Activated CD8-positive, alpha-beta memory T cell treated with anti-CD3 and anti-CD28 coated beads, Interleukin-2, amount 10 ng/mL, durations not matched to agents 7 days and 5 days (primary cell): ENCODE data around the gene FADS1. TPM values are rescaled to one million over a fixed set of nuclear protein-coding genes. Genes with fewer than 3 reads are reported as not detected.

ENCODE experiments used
- ATAC-seq: fragments of 150-1000 bp; cut with Tn5 transposase; one replicate; pipeline ENCODE4 v1.10.0; 2021; ENCODE audit warnings: moderate library complexity
- CTCF ChIA-PET: fragments of 350-600 bp; sonication (Branson Sonifier 250); formaldehyde crosslinking; loops from one replicate; lab custom pipeline; 2021; ENCODE audit warnings: antibody characterized with exemption; lab: Charles Lee
- DNase-seq: peaks from one replicate; pipeline ENCODE4 v3.0.0-alpha.2; 2020
- H3K27ac Mint-ChIP-seq: one replicate; pipeline ENCODE4 v1.8.0; 2021; ENCODE audit warnings: mild to moderate bottlenecking, mixed read lengths
- H3K27me3 Mint-ChIP-seq: one replicate; pipeline ENCODE4 v1.8.0; 2021; ENCODE audit warnings: mixed read lengths
- H3K36me3 Mint-ChIP-seq: one replicate; pipeline ENCODE4 v1.8.0; 2021; ENCODE audit warnings: mild to moderate bottlenecking, mixed read lengths
- H3K4me1 Mint-ChIP-seq: one replicate; pipeline ENCODE4 v1.8.0; 2021; ENCODE audit warnings: mixed read lengths
- H3K4me3 Mint-ChIP-seq: one replicate; pipeline ENCODE4 v1.8.0; 2021; ENCODE audit warnings: mild to moderate bottlenecking, moderate library complexity, mixed read lengths
- H3K9me3 Mint-ChIP-seq: one replicate; pipeline ENCODE4 v1.8.0; 2022; ENCODE audit warnings: low read depth, mixed read lengths
- total RNA-seq, 2 experiments: library from RNA; stranded (reverse); gene quantifications; one replicate each; pipeline ENCODE4 v1.2.3, GENCODE V29; 2021

Gene FADS1
- total RNA-seq, result 10 to 100 TPM; 33.8 to 35.4 TPM

DNA sequence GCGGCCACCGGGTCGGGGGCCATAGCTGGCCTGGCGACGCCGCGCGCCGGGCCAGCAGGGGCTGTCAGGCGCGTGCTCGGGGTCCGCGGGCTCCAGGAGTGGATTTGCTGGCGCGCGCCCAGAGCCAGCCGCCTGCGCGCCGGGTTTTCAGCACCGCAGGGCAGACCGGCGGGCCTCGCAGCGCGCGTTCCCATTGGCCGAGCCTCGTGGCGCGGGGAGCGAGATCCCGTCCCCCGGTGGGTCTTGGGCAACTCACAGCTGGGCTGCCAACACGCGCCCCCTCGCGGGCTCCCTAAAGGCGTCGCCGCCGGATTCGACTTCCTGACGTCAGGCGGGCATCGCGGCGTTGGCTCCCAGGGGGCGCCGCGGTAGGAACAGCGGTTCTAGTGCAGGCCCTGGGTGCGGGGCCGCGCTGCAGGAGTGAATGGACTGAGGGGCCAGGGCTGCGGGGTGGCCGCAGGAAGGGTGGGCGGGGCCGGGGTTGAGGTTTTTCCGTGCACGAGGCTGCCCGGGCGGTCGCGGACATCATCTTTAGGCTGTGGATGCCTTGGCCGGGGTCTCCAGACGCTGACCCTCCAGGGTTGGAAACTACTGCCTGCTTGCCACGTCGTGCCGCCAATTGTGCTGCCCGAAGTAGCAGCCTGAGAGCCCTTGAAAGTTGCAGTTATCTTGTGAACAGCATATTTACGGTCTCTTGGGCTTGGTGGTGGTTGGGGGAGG lies at the start of gene FADS1:
Gene FADS1, minus strand, starts transcription at position 268 of the 720 bp plus-strand sequence. Its CDS starts 74 bp downstream, at position 194.
- DNase-seq (peak; percentile 88), ATAC-seq (peak; percentile 67)
- peak within 1 kb of the TSS; percentile 92 for H3K4me3 Mint-ChIP-seq
- H3K27me3 Mint-ChIP-seq, result peaks cover 15% of the 10 kb centered on the region
- peak within 1 kb of the TSS; percentile 91 for H3K27ac Mint-ChIP-seq
- H3K4me1 Mint-ChIP-seq, result peaks cover 11% of the 10 kb centered on the region
- H3K36me3 Mint-ChIP-seq, result peaks cover 19% of the 10 kb centered on the region
- CTCF ChIA-PET, result interaction anchor here (1.5 to 10.5 kb wide), 4 partner anchors 12 to 20 kb away, joined by 3 to 173 read pairs (median 34); partner anchors contain the start of genes FADS2, FEN1 and TMEM258
- H3K9me3 Mint-ChIP-seq, result no peaks in the 10 kb centered on the region

- Mint-ChIP-seq H3K4me1 (peaks cover 3% of the 10 kb centered on the region), H3K4me3 (no peak overlapping the region), H3K36me3 (peaks cover 5% of the 10 kb centered on the region), H3K27ac (no peak overlapping the region), H3K9me3 (no peaks in the 10 kb centered on the region), H3K27me3 (peaks cover 3% of the 10 kb centered on the region)
- ATAC-seq (no peak), DNase-seq (no peak)
- CTCF ChIA-PET, result interaction anchor here (0.5 to 0.9 kb wide), 4 partner anchors 30 to 133 kb away, joined by 3 read pairs; no protein-coding TSS in a partner anchor
Measured at GRCh38 chr11:61866231-61866957, 49.6 kb upstream of the FADS1 start.

GRCh38 chr11:61864814-61865775 lies 48.3 kb upstream of the FADS1 start:
- Mint-ChIP-seq H3K27me3 (no peaks in the 10 kb centered on the region), H3K4me3 (no peak overlapping the region), H3K27ac (no peak overlapping the region), H3K36me3 (peaks cover 11% of the 10 kb centered on the region), H3K9me3 (no peaks in the 10 kb centered on the region), H3K4me1 (no peaks in the 10 kb centered on the region)
- ATAC-seq (no peak), DNase-seq (no peak)
- CTCF ChIA-PET, result interaction anchor here (0.5 to 1.5 kb wide), 3 partner anchors 32 to 92 kb away, joined by 3 read pairs; no protein-coding TSS in a partner anchor

- Mint-ChIP-seq H3K36me3 (peaks cover 22% of the 10 kb centered on the region), H3K4me1 (no peaks in the 10 kb centered on the region), H3K27ac (no peak overlapping the region), H3K9me3 (no peaks in the 10 kb centered on the region), H3K27me3 (no peaks in the 10 kb centered on the region), H3K4me3 (no peak overlapping the region)
- ATAC-seq, result peak; percentile 20
- no peak for DNase-seq
- CTCF ChIA-PET, result interaction anchor here (1.0 to 1.5 kb wide), 2 partner anchors 34 to 83 kb away, joined by 3 read pairs; no protein-coding TSS in a partner anchor
Measured at GRCh38 chr11:61863548-61864081, 46.8 kb upstream of the FADS1 start.

- DNase-seq, result no peak
- Mint-ChIP-seq H3K4me3 (no peak overlapping the region), H3K27ac (no peak overlapping the region), H3K9me3 (no peaks in the 10 kb centered on the region), H3K36me3 (peaks cover 22% of the 10 kb centered on the region), H3K4me1 (no peaks in the 10 kb centered on the region), H3K27me3 (no peaks in the 10 kb centered on the region)
- CTCF ChIA-PET, result interaction anchor here (0.9 kb wide), 1 partner anchor 8 kb away, joined by 3 read pairs; no protein-coding TSS in a partner anchor
- ATAC-seq, result no peak
Measured at GRCh38 chr11:61862714-61863547, 46.1 kb upstream of the FADS1 start.

DNA sequence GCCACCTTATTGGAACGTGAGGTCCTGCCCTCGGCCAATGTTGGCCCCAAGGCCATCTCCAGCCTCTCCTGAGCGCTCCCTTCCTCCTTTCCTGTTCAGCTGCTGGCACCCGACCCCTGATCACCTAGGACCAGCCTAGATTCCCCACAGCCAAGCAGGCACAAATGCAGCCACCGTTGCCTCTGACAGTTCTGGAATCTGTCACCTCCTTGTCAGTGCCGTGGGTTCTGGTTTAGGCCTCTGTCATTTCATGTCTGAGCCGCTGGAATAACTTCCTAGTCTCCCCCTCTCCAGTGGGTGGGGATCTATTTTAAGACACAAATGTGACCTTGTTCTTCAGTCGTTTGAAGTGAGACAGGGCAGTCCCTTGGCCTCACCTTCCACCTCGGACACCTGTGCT lies 44.8 kb upstream of the FADS1 start:
- Mint-ChIP-seq H3K4me3 (no peak overlapping the region), H3K27me3 (no peaks in the 10 kb centered on the region), H3K9me3 (no peaks in the 10 kb centered on the region), H3K27ac (no peak overlapping the region), H3K36me3 (peaks cover 23% of the 10 kb centered on the region), H3K4me1 (no peaks in the 10 kb centered on the region)
- CTCF ChIA-PET, result interaction anchor here (1.1 kb wide), 2 partner anchors 37 to 86 kb away, joined by 3 to 4 read pairs; no protein-coding TSS in a partner anchor
- DNase-seq, result no peak
- ATAC-seq, result no peak

- Mint-ChIP-seq H3K9me3 (no peaks in the 10 kb centered on the region), H3K4me1 (no peaks in the 10 kb centered on the region), H3K27me3 (no peaks in the 10 kb centered on the region), H3K27ac (no peak overlapping the region), H3K36me3 (peaks cover 21% of the 10 kb centered on the region), H3K4me3 (no peak overlapping the region)
- ATAC-seq (no peak), DNase-seq (no peak)
- CTCF ChIA-PET, result interaction anchor here (1.1 to 1.4 kb wide), 3 partner anchors 11 to 88 kb away, joined by 3 to 4 read pairs (median 3); no protein-coding TSS in a partner anchor
Measured at GRCh38 chr11:61860054-61860903, 43.5 kb upstream of the FADS1 start.

DNA sequence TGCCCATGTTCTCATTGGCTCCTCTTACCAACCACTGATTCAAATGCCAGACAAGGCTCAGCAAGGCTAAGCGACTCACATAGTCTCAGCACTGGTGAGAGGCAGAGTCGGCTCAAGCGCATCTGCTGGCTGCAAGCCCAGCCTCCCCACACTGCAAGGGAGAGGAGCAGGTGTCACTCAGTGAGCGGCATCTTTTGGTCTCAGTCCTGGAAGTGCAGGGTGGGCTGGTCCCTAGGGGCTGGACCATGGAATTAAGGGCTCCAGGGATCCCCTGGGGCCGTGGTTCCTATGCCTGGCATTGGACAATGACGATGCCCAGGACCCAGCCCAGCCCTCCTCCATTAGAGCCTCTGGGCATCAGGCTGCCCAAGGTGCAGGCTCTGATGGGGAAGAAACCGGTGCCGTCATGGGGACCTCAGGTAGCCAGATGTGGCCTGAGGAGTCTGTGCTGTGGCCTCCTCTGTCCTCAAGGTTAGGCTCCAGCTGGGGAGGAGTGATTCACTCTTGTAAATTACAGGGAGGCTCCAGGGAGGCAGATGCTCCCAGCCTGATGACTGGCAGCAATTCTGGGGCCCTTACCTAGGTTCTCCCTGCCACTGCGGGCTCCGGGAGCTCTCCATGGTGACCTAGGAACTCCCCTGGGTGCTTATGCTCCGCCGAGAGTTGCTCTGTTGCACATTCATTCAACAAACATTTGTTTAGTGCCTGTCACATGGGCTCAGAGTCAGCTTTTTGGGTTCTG lies 39.3 kb upstream of the FADS1 start:
- no peaks in the 10 kb centered on the region for H3K9me3 Mint-ChIP-seq
- no peaks in the 10 kb centered on the region for H3K27me3 Mint-ChIP-seq
- peaks cover 29% of the 10 kb centered on the region for H3K36me3 Mint-ChIP-seq
- CTCF ChIA-PET, result interaction anchor here (1.2 kb wide), 1 partner anchor 14 kb away, joined by 3 read pairs; no protein-coding TSS in a partner anchor
- H3K27ac Mint-ChIP-seq, result no peak overlapping the region
- ATAC-seq (no peak), DNase-seq (no peak)
- H3K4me3 Mint-ChIP-seq, result no peak overlapping the region
- no peaks in the 10 kb centered on the region for H3K4me1 Mint-ChIP-seq

- no peak for ATAC-seq
- H3K27me3 Mint-ChIP-seq, result no peaks in the 10 kb centered on the region
- H3K4me3 Mint-ChIP-seq, result no peak overlapping the region
- no peak for DNase-seq
- H3K36me3 Mint-ChIP-seq, result peaks cover 29% of the 10 kb centered on the region
- no peak overlapping the region for H3K27ac Mint-ChIP-seq
- no peaks in the 10 kb centered on the region for H3K4me1 Mint-ChIP-seq
- CTCF ChIA-PET, result interaction anchor here (0.6 to 1.5 kb wide), 2 partner anchors 227 to 562 kb away, joined by 3 read pairs; no protein-coding TSS in a partner anchor
- no peaks in the 10 kb centered on the region for H3K9me3 Mint-ChIP-seq
Measured at GRCh38 chr11:61854966-61855714, 38.3 kb upstream of the FADS1 start.
